Keratinocyte (primary cell): ENCODE results near the gene SLC25A23. TPM values are rescaled to one million over a fixed set of nuclear protein-coding genes. Genes with fewer than 3 reads are reported as not detected.
"Not testable (repeated sequence)": the region's sequence is repeated elsewhere in the genome, so short reads cannot be mapped to it uniquely, and the experiment has no call there.

Source experiments
- DNase-seq: peaks from one replicate; pipeline ENCODE4 v3.0.0-alpha.2; 2011; ENCODE audit warnings: low read depth, missing footprints, low spot score
- FAIRE-seq: peaks from 2 replicates; lab custom pipeline; 2011; peaks lifted over from hg19 to GRCh38; lab: Jason Lieb, UNC
- H2AFZ ChIP-seq: 2 replicates; pipeline ENCODE4 v1.6.0; 2012; ENCODE audit warnings: low read length, control low read depth, inconsistent platforms; ENCODE audit not compliant: control insufficient read depth
- H3K27ac ChIP-seq: 2 replicates; pipeline ENCODE4 v1.5.1; 2011; ENCODE audit warnings: low read length; ENCODE audit not compliant: control insufficient read depth, insufficient read depth
- H3K27me3 ChIP-seq: 3 replicates; pipeline ENCODE4 v1.6.0; 2011; ENCODE audit warnings: low read length; ENCODE audit not compliant: control insufficient read depth, insufficient read depth; ENCODE audit errors: extremely low read depth
- H3K36me3 ChIP-seq, 2 experiments: 2 replicates in 1 of 2; 3 replicates in 1 of 2; pipeline ENCODE4 v1.5.1; 2011; ENCODE audit warnings: low read length in 2 of 2, mild to moderate bottlenecking in 1 of 2; ENCODE audit not compliant: control insufficient read depth in 2 of 2, insufficient read depth in 2 of 2; ENCODE audit errors: extremely low read depth in 1 of 2
- H3K4me1 ChIP-seq: 3 replicates; pipeline ENCODE4 v1.5.1; 2011; ENCODE audit warnings: low read length; ENCODE audit not compliant: control insufficient read depth, insufficient read depth; ENCODE audit errors: extremely low read depth
- H3K4me2 ChIP-seq: 3 replicates; pipeline ENCODE4 v1.6.0; 2011; ENCODE audit warnings: low read depth, low read length; ENCODE audit not compliant: control insufficient read depth, insufficient read depth; ENCODE audit errors: extremely low read depth
- H3K4me3 ChIP-seq, 3 experiments: fragments of 200-600 bp in 1 of 3; sonication (generic) in 1 of 3; 2 replicates in 2 of 3; 3 replicates in 1 of 3; pipeline ENCODE4 v1.5.1; 2011 to 2016; ENCODE audit warnings: low read length in 3 of 3, mild to moderate bottlenecking in 3 of 3, control low read depth in 2 of 3, inconsistent platforms in 1 of 3, low read depth in 1 of 3, mixed read lengths in 1 of 3, mixed run types in 1 of 3, moderate library complexity in 1 of 3; ENCODE audit not compliant: control insufficient read depth in 2 of 3, insufficient read depth in 2 of 3; ENCODE audit errors: extremely low read depth in 1 of 3
- H3K79me2 ChIP-seq: 2 replicates; pipeline ENCODE4 v1.6.0; 2012; ENCODE audit warnings: low read length; ENCODE audit not compliant: control insufficient read depth, insufficient read depth
- H3K9ac ChIP-seq: 3 replicates; pipeline ENCODE4 v1.6.0; 2011; ENCODE audit warnings: low read length; ENCODE audit not compliant: control insufficient read depth, insufficient read depth; ENCODE audit errors: extremely low read depth
- H3K9me1 ChIP-seq: 3 replicates; pipeline ENCODE4 v1.6.0; 2011; ENCODE audit warnings: low read length; ENCODE audit not compliant: control insufficient read depth, insufficient read depth; ENCODE audit errors: extremely low read depth
- H3K9me3 ChIP-seq: 2 replicates; pipeline ENCODE4 v1.5.1; 2012; ENCODE audit warnings: low read depth, low read length; ENCODE audit not compliant: control insufficient read depth
- H4K20me1 ChIP-seq: 3 replicates; pipeline ENCODE4 v1.6.0; 2011; ENCODE audit warnings: low read length; ENCODE audit not compliant: control insufficient read depth, insufficient read depth; ENCODE audit errors: extremely low read depth
- EZH2 ChIP-seq: IDR thresholded peaks from one replicate; pipeline ENCODE4 v1.6.1; 2012; ENCODE audit warnings: inconsistent platforms, mild to moderate bottlenecking, low read length, moderate library complexity
- dilution Hi-C: fragments of 300-500 bp; cut with MboI; formaldehyde crosslinking; loops from one replicate; pipeline ENCODE4 v1.7.0; 2020; ENCODE audit warnings: low sequenced_read_pairs; ENCODE audit not compliant: extremely low pct_ligation_motif_present
- polyA plus RNA-seq, 5 experiments: library from polyadenylated mRNA; depleted of rRNA in 3 of 5; stranded (reverse) in 3 of 5; stranded (forward) in 1 of 5; unstranded in 1 of 5; fragments of >200 nt; gene quantifications; 1 replicate in 1 of 5; 2 replicates in 3 of 5; 3 replicates in 1 of 5; pipeline versions ENCODE4 v1.2.1 to v1.2.3, GENCODE V29; 2011 to 2012; ENCODE audit warnings: missing spikeins in 2 of 5, low read depth in 1 of 5, low replicate concordance in 1 of 5
- TF ChIP-seq, protein P1 (sequence below), 3 experiments: IDR thresholded peaks in 1 of 3; conservative IDR thresholded peaks in 1 of 3; optimal IDR thresholded peaks in 1 of 3; 2 replicates in 2 of 3; 3 replicates in 1 of 3; pipeline versions ENCODE3 to v1.5.1; 2011; ENCODE audit warnings: low read length in 3 of 3, mild to moderate bottlenecking in 3 of 3, moderate library complexity in 2 of 3, control low read depth in 1 of 3, inconsistent platforms in 1 of 3; ENCODE audit not compliant: insufficient read depth in 2 of 3; ENCODE audit errors: extremely low read depth in 1 of 3

Gene SLC25A23
- polyA plus RNA-seq, 1 donor (not counting 4 experiments of a cell fraction or from before 2014, with no cell fraction given) = 6.4 TPM

GRCh38 chr19:6429419-6430221 lies 30.0 kb downstream of the SLC25A23 start:
- Histone ChIP-seq H3K36me3 (no peaks in the 10 kb centered on the region), H3K4me2 (no peak overlapping the region), H3K4me3 (no peak overlapping the region), H3K27me3 (no peaks in the 10 kb centered on the region), H2AFZ (peak overlapping the region; percentile 19), H4K20me1 (no peaks in the 10 kb centered on the region), H3K9ac (no peak overlapping the region), H3K79me2 (no peaks in the 10 kb centered on the region), H3K9me3 (no peaks in the 10 kb centered on the region), H3K4me1 (peaks cover 4% of the 10 kb centered on the region), H3K9me1 (no peaks in the 10 kb centered on the region), H3K27ac (no peak overlapping the region)
- dilution Hi-C loops = no loop called here
- no peak for FAIRE-seq
- TF ChIP-seq EZH2 = no peak
- TF ChIP-seq, protein P1, sequence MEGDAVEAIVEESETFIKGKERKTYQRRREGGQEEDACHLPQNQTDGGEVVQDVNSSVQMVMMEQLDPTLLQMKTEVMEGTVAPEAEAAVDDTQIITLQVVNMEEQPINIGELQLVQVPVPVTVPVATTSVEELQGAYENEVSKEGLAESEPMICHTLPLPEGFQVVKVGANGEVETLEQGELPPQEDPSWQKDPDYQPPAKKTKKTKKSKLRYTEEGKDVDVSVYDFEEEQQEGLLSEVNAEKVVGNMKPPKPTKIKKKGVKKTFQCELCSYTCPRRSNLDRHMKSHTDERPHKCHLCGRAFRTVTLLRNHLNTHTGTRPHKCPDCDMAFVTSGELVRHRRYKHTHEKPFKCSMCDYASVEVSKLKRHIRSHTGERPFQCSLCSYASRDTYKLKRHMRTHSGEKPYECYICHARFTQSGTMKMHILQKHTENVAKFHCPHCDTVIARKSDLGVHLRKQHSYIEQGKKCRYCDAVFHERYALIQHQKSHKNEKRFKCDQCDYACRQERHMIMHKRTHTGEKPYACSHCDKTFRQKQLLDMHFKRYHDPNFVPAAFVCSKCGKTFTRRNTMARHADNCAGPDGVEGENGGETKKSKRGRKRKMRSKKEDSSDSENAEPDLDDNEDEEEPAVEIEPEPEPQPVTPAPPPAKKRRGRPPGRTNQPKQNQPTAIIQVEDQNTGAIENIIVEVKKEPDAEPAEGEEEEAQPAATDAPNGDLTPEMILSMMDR (optimal IDR thresholded peaks at IDR 0.05 in 1 of 3, IDR thresholded peaks at IDR 0.05 in 1 of 3, conservative IDR thresholded peaks at IDR 0.05 in 1 of 3; ENCODE audit: extremely low read depth in 1 of 3, insufficient read depth in 2 of 3, low read length in 3 of 3) = no peak
- DNase-seq = no peak

DNA sequence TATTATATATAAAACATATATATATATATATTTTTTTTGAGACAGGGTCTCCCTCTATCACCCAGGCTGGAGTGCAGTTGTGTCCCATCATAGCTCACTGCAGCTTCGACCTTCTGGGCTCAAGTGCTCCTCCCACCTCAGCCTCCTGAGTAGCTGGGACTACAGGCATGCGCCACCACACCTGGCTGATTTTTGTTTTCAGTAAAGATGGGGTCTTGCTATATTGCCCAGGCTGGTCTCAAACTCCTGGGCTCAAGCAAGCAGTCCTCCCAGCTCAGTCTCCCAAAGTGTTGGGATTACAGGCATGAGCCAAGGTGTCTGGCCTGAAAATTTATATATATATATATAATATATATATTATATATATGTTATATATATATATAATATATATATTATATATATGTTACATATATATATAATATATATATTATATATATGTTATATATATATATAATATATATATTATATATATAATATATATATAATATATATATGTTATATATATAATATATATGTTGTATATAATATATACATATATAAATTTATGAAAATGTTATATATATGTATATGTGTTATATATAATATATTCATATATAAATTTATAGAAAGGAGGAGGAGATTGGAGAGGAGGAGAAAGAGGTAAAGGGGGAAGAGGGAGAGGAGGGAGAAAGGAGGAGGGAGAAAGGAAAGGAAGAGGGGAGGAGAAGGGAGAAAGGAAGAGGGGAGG lies 30.7 kb downstream of the SLC25A23 start:
- H3K27me3 ChIP-seq, DNase-seq, H3K79me2 ChIP-seq, H3K4me1 ChIP-seq, H3K27ac ChIP-seq, H4K20me1 ChIP-seq, H3K9me1 ChIP-seq, H3K9ac ChIP-seq, dilution Hi-C loops, H2AFZ ChIP-seq, H3K36me3 ChIP-seq, H3K4me3 ChIP-seq, H3K9me3 ChIP-seq, H3K4me2 ChIP-seq, FAIRE-seq: not testable (repeated sequence)
